GM19023 (cell line): Measurements from ENCODE around the gene ZFHX2.

Experiments used
- ATAC-seq: cut with Tn5 transposase; IDR thresholded peaks from one replicate; pipeline ENCODE4 v1.9.1; 2021; ENCODE audit warnings: mild to moderate bottlenecking, moderate library complexity; ENCODE audit not compliant: unreplicated experiment

Gene ZFHX2

GRCh38 chr14:23523229-23524016 lies 28.1 kb downstream of the ZFHX2 start:
- ATAC-seq, result no peak

- no peak for ATAC-seq
Measured at GRCh38 chr14:23522643-23523198, 28.8 kb downstream of the ZFHX2 start.

- no peak for ATAC-seq
Measured at GRCh38 chr14:23521785-23522640, 29.6 kb downstream of the ZFHX2 start.

GRCh38 chr14:23520899-23521533 lies 30.5 kb downstream of the ZFHX2 start:
- no peak for ATAC-seq

GRCh38 chr14:23518709-23519108 lies 32.9 kb downstream of the ZFHX2 start:
- no peak for ATAC-seq

GRCh38 chr14:23517650-23518326 lies 33.8 kb downstream of the ZFHX2 start:
- ATAC-seq, result no peak

GRCh38 chr14:23514644-23514957 lies 37.0 kb downstream of the ZFHX2 start:
- no peak for ATAC-seq

GRCh38 chr14:23513818-23514643 lies 37.5 kb downstream of the ZFHX2 start:
- ATAC-seq, result no peak

- no peak for ATAC-seq
Measured at GRCh38 chr14:23513005-23513817, 38.4 kb downstream of the ZFHX2 start.

GRCh38 chr14:23512156-23512555 lies 39.4 kb downstream of the ZFHX2 start:
- ATAC-seq, result no peak

- no peak for ATAC-seq
Measured at GRCh38 chr14:23494223-23494622, 57.3 kb downstream of the ZFHX2 start.

GRCh38 chr14:23492618-23493272 lies 58.8 kb downstream of the ZFHX2 start:
- ATAC-seq, result no peak

GRCh38 chr14:23487216-23487615 lies 64.3 kb downstream of the ZFHX2 start:
- no peak for ATAC-seq

GRCh38 chr14:23486036-23486435 lies 65.5 kb downstream of the ZFHX2 start:
- no peak for ATAC-seq

GRCh38 chr14:23485326-23485725 lies 66.2 kb downstream of the ZFHX2 start:
- no peak for ATAC-seq

GRCh38 chr14:23483236-23483854 lies 68.2 kb downstream of the ZFHX2 start:
- no peak for ATAC-seq

- no peak for ATAC-seq
Measured at GRCh38 chr14:23482823-23483148, 68.8 kb downstream of the ZFHX2 start.
